ENCODE results near the gene CARS1.

GRCh38 chr11:2963112-2963754 is 94.0 kb downstream of the CARS1 start:
- TF ChIP-seq CTCF (IDR thresholded peaks at IDR 0.05 in 4 of 5, conservative IDR thresholded peaks at IDR 0.05 in 1 of 5) (no peak), POLR2A (IDR thresholded peaks at IDR 0.05) (no peak)

Data from gastrocnemius medialis (tissue), 4 donors.